T-cell (primary cell): ENCODE data around the gene TRIM15. TPM values are rescaled to one million over a fixed set of nuclear protein-coding genes. Genes with fewer than 3 reads are reported as not detected.

Experiments used
- ATAC-seq, 4 experiments: fragments of 200-7000 bp in 3 of 4; fragments of 150-1000 bp in 1 of 4; cut with Tn5 transposase; replicated peaks in 1 of 4; 1 replicate in 3 of 4; 2 replicates in 1 of 4; pipeline ENCODE4 v1.10.0; 2021; ENCODE audit warnings: moderate library complexity in 3 of 4, mild to moderate bottlenecking in 2 of 4, moderate number of reproducible peaks in 1 of 4
- CTCF ChIA-PET, 2 donors: fragments of 300-600 bp; sonication (Branson Sonifier 250); formaldehyde crosslinking; loops; one replicate each; lab custom pipeline; 2022; ENCODE audit warnings: antibody characterized with exemption in 2 of 2; lab: Charles Lee
- POLR2A ChIA-PET, 2 donors: fragments of 300-600 bp; sonication (Branson Sonifier 250); formaldehyde crosslinking; loops; one replicate each; lab custom pipeline; 2022; ENCODE audit warnings: antibody characterized with exemption in 2 of 2; lab: Charles Lee
- DNase-seq, 35 experiments: peaks; one replicate each; pipeline versions ENCODE4 v3.0.0 to v3.0.0-alpha.2; 2013 to 2023
- H3K27ac ChIP-seq: one replicate; pipeline ENCODE4 v1.5.1; 2013; ENCODE audit warnings: low read length
- H3K27me3 ChIP-seq, 2 experiments: replicated peaks in 1 of 2; 1 replicate in 1 of 2; 2 replicates in 1 of 2; pipeline versions ENCODE4 v1.6.1 to v1.7.0; 2013; ENCODE audit warnings: low read length in 1 of 2, mixed read lengths in 1 of 2; ENCODE audit not compliant: control insufficient read depth in 2 of 2, insufficient read depth in 2 of 2; ENCODE audit errors: extremely low read depth in 1 of 2
- H3K36me3 ChIP-seq, 2 donors: 1 replicate in 1 of 2; 2 replicates in 1 of 2; pipeline versions ENCODE4 v1.6.1 to v1.7.0; 2013; ENCODE audit warnings: low read length in 1 of 2; ENCODE audit not compliant: control insufficient read depth in 2 of 2, insufficient read depth in 1 of 2; ENCODE audit errors: extremely low read depth in 1 of 2
- H3K4me1 ChIP-seq, 2 experiments: 1 replicate in 1 of 2; 2 replicates in 1 of 2; pipeline versions ENCODE4 v1.6.1 to v1.7.0; 2013; ENCODE audit warnings: low read length in 2 of 2, mixed read lengths in 1 of 2; ENCODE audit not compliant: insufficient read depth in 2 of 2, control insufficient read depth in 1 of 2; ENCODE audit errors: extremely low read depth in 1 of 2
- H3K4me3 ChIP-seq, 2 donors: 1 replicate in 1 of 2; 2 replicates in 1 of 2; pipeline versions ENCODE4 v1.5.1 to v1.7.0; 2013; ENCODE audit warnings: mild to moderate bottlenecking in 2 of 2, low read length in 1 of 2, moderate library complexity in 1 of 2; ENCODE audit not compliant: control insufficient read depth in 1 of 2; ENCODE audit errors: extremely low read depth in 1 of 2
- H3K9me3 ChIP-seq: 2 replicates; pipeline ENCODE4 v1.7.0; 2013
- H3K27ac Mint-ChIP-seq, 2 donors: one replicate each; pipeline ENCODE4 v1.8.0; 2020 to 2021; ENCODE audit warnings: mild to moderate bottlenecking in 2 of 2, mixed read lengths in 2 of 2
- H3K27me3 Mint-ChIP-seq, 2 donors: one replicate each; pipeline ENCODE4 v1.8.0; 2021 to 2022; ENCODE audit warnings: mixed read lengths in 2 of 2
- H3K36me3 Mint-ChIP-seq: one replicate; pipeline ENCODE4 v1.8.0; 2021; ENCODE audit warnings: mixed read lengths
- H3K4me1 Mint-ChIP-seq, 3 donors: one replicate each; pipeline ENCODE4 v1.8.0; 2020 to 2022; ENCODE audit warnings: mixed read lengths in 3 of 3, mild to moderate bottlenecking in 1 of 3
- H3K4me3 Mint-ChIP-seq, 3 donors: one replicate each; pipeline ENCODE4 v1.8.0; 2020 to 2022; ENCODE audit warnings: mild to moderate bottlenecking in 3 of 3, mixed read lengths in 3 of 3, moderate library complexity in 3 of 3
- H3K9me3 Mint-ChIP-seq, 3 donors: one replicate each; pipeline ENCODE4 v1.8.0; 2020 to 2022; ENCODE audit warnings: mixed read lengths in 3 of 3
- WGBS: methylation state at CpG from one replicate; pipeline ENCODE4 v1.1.5; 2013; ENCODE audit warnings: missing lambda C conversion rate; ENCODE audit not compliant: insufficient coverage; 5-methylcytosine and 5-hydroxymethylcytosine counted together
- total RNA-seq, 35 experiments: library from RNA in 6 of 35; stranded (reverse) in 6 of 35; fragments of 120-200 nt in 1 of 35; gene quantifications; one replicate each; pipeline versions ENCODE4 v1.2.1 to v1.2.4 and lab custom pipeline; 2013 to 2026

TRIM15 gene
- total RNA-seq, 5 donors from 2014 or later (not counting 1 experiment from before 2014, with no cell fraction given), result not detected

GRCh38 chr6:30202366-30202765 is 39.0 kb downstream of the TRIM15 start:
- peaks cover 0 to 21% of the 10 kb centered on the region in 2 experiments for H3K4me1 ChIP-seq
- whole genome bisulfite sequencing, result no CpG with 5 or more reads among the region's 4 CpGs
- H3K9me3 Mint-ChIP-seq, result no peaks in the 10 kb centered on the region
- no peak overlapping the region for H3K4me3 Mint-ChIP-seq
- H3K36me3 ChIP-seq, result peaks cover under 1 to 59% of the 10 kb centered on the region in 2 donors
- H3K4me1 Mint-ChIP-seq, result peaks cover 59 to 60% (median 60%) of the 10 kb centered on the region in 3 donors
- no peaks in the 10 kb centered on the region for H3K27me3 ChIP-seq
- H3K36me3 Mint-ChIP-seq, result peaks cover 44% of the 10 kb centered on the region
- ChIA-PET CTCF (no interaction called here), POLR2A (no interaction called here)
- H3K27ac ChIP-seq, result no peak overlapping the region
- H3K4me3 ChIP-seq, result no peak overlapping the region
- no peaks in the 10 kb centered on the region for H3K27me3 Mint-ChIP-seq
- no peak overlapping the region for H3K27ac Mint-ChIP-seq
- DNase-seq, result no peak
- no peak for ATAC-seq
- no peaks in the 10 kb centered on the region for H3K9me3 ChIP-seq

- ATAC-seq, result no peak
- Mint-ChIP-seq H3K4me3 (no peak overlapping the region), H3K27me3 (no peaks in the 10 kb centered on the region), H3K36me3 (peaks cover 41% of the 10 kb centered on the region), H3K4me1 (peaks cover 76 to 77% (median 77%) of the 10 kb centered on the region in 3 donors), H3K27ac (no peak overlapping the region), H3K9me3 (no peaks in the 10 kb centered on the region)
- ChIA-PET CTCF (interaction anchor here in 1 of 2 donors (0.5 to 1.2 kb wide), 5 partner anchors 9 to 77 kb away, joined by 3 to 6 read pairs (median 3); partner anchors contain the start of gene TRIM26), POLR2A (interaction anchor here in 1 of 2 donors (0.6 kb wide), 1 partner anchor 265 kb away, joined by 3 read pairs; no protein-coding TSS in a partner anchor)
- WGBS, result no CpG with 5 or more reads among the region's 1 CpG
- H3K4me3 ChIP-seq, result no peak overlapping the region
- H3K27me3 ChIP-seq, result no peaks in the 10 kb centered on the region
- H3K4me1 ChIP-seq, result peaks cover 0 to 22% of the 10 kb centered on the region in 2 experiments
- DNase-seq, result no peak
- peaks cover 0 to 44% of the 10 kb centered on the region in 2 donors for H3K36me3 ChIP-seq
- no peaks in the 10 kb centered on the region for H3K9me3 ChIP-seq
- H3K27ac ChIP-seq, result no peak overlapping the region
Measured at GRCh38 chr6:30204116-30204515, 40.8 kb downstream of the TRIM15 start.

- H3K27ac Mint-ChIP-seq, result no peak overlapping the region
- peaks cover 84 to 87% (median 87%) of the 10 kb centered on the region in 3 donors for H3K4me1 Mint-ChIP-seq
- ATAC-seq (no peak), DNase-seq (no peak)
- no peaks in the 10 kb centered on the region for H3K9me3 ChIP-seq
- H3K27ac ChIP-seq, result no peak overlapping the region
- peaks cover 27% of the 10 kb centered on the region for H3K36me3 Mint-ChIP-seq
- H3K4me3 ChIP-seq, result no peak overlapping the region
- CTCF ChIA-PET, result interaction anchor here in 1 of 2 donors (0.5 kb wide), 1 partner anchor 28 kb away, joined by 3 read pairs; no protein-coding TSS in a partner anchor
- no peaks in the 10 kb centered on the region for H3K27me3 ChIP-seq
- POLR2A ChIA-PET, result interaction anchor here in 1 of 2 donors (1.1 kb wide), 1 partner anchor 8 kb away, joined by 3 read pairs; no protein-coding TSS in a partner anchor
- 70% methylated on average over 5 of the region's 7 CpGs for WGBS
- peaks cover 0 to 27% of the 10 kb centered on the region in 2 donors for H3K36me3 ChIP-seq
- H3K27me3 Mint-ChIP-seq, result no peaks in the 10 kb centered on the region
- H3K4me3 Mint-ChIP-seq, result no peak overlapping the region
- H3K4me1 ChIP-seq, result peaks cover 8 to 31% of the 10 kb centered on the region in 2 experiments
- H3K9me3 Mint-ChIP-seq, result no peaks in the 10 kb centered on the region
Measured at GRCh38 chr6:30206152-30206551, 42.8 kb downstream of the TRIM15 start.

GRCh38 chr6:30206799-30207618 is 43.7 kb downstream of the TRIM15 start:
- no peaks in the 10 kb centered on the region for H3K27me3 ChIP-seq
- peaks cover 16 to 35% of the 10 kb centered on the region in 2 experiments for H3K4me1 ChIP-seq
- Mint-ChIP-seq H3K36me3 (peaks cover 26% of the 10 kb centered on the region), H3K27ac (peak overlapping the region in 1 of 2 donors; percentile 10), H3K9me3 (no peaks in the 10 kb centered on the region), H3K27me3 (no peaks in the 10 kb centered on the region), H3K4me3 (no peak overlapping the region), H3K4me1 (peaks cover 84 to 89% (median 87%) of the 10 kb centered on the region in 3 donors)
- DNase-seq, result no peak
- no peak overlapping the region for H3K4me3 ChIP-seq
- 98% methylated on average over 6 of the region's 11 CpGs for WGBS
- no peaks in the 10 kb centered on the region for H3K9me3 ChIP-seq
- ChIA-PET POLR2A (no interaction called here), CTCF (interaction anchor here (0.5 to 0.6 kb wide), 2 partner anchors 20 to 29 kb away, joined by 3 read pairs; no protein-coding TSS in a partner anchor)
- H3K36me3 ChIP-seq, result peaks cover 0 to 21% of the 10 kb centered on the region in 2 donors
- no peak for ATAC-seq
- no peak overlapping the region for H3K27ac ChIP-seq

GRCh38 chr6:30207619-30208295 is 44.4 kb downstream of the TRIM15 start:
- H3K27me3 Mint-ChIP-seq, result no peaks in the 10 kb centered on the region
- Histone ChIP-seq H3K9me3 (no peaks in the 10 kb centered on the region), H3K36me3 (peaks cover 0 to 17% of the 10 kb centered on the region in 2 donors), H3K27ac (no peak overlapping the region), H3K4me3 (no peak overlapping the region), H3K27me3 (no peaks in the 10 kb centered on the region), H3K4me1 (peaks cover 22 to 35% of the 10 kb centered on the region in 2 experiments)
- H3K9me3 Mint-ChIP-seq, result no peaks in the 10 kb centered on the region
- H3K4me3 Mint-ChIP-seq, result no peak overlapping the region
- H3K36me3 Mint-ChIP-seq, result peaks cover 21% of the 10 kb centered on the region
- DNase-seq (no peak), ATAC-seq (no peak)
- H3K27ac Mint-ChIP-seq, result peak overlapping the region in 1 of 2 donors; percentile 10
- WGBS, result 100% methylated on average over 2 of the region's 4 CpGs
- POLR2A ChIA-PET, result no interaction called here
- CTCF ChIA-PET, result interaction anchor here (0.6 to 0.9 kb wide), 2 partner anchors 11 to 21 kb away, joined by 3 read pairs; no protein-coding TSS in a partner anchor
- peaks cover 85 to 89% (median 87%) of the 10 kb centered on the region in 3 donors for H3K4me1 Mint-ChIP-seq

GRCh38 chr6:30211306-30211705 is 48.0 kb downstream of the TRIM15 start:
- Histone ChIP-seq H3K27me3 (no peaks in the 10 kb centered on the region), H3K36me3 (peaks cover 0 to 8% of the 10 kb centered on the region in 2 donors), H3K27ac (no peak overlapping the region), H3K9me3 (no peaks in the 10 kb centered on the region), H3K4me3 (no peak overlapping the region), H3K4me1 (peaks cover 22 to 38% of the 10 kb centered on the region in 2 experiments)
- peak overlapping the region; percentile 16 to 77 for H3K27ac Mint-ChIP-seq
- CTCF ChIA-PET, result interaction anchor here in 1 of 2 donors (0.6 kb wide), 2 partner anchors 8 to 148 kb away, joined by 3 read pairs; no protein-coding TSS in a partner anchor
- 67% methylated on average over 1 of the region's 2 CpGs for WGBS
- no peaks in the 10 kb centered on the region for H3K27me3 Mint-ChIP-seq
- POLR2A ChIA-PET, result no interaction called here
- peak overlapping the region; percentile 88 to 99 (median 96) for H3K4me3 Mint-ChIP-seq
- DNase-seq, result no peak
- peaks cover 67 to 80% (median 72%) of the 10 kb centered on the region in 3 donors for H3K4me1 Mint-ChIP-seq
- peaks cover 9% of the 10 kb centered on the region for H3K36me3 Mint-ChIP-seq
- no peaks in the 10 kb centered on the region for H3K9me3 Mint-ChIP-seq
- ATAC-seq, result no peak
